Body of pancreas (tissue), 4 donors: Measurements from ENCODE around the gene FAM3D. TPM values are rescaled to one million over a fixed set of nuclear protein-coding genes. Genes with fewer than 3 reads are reported as not detected.
A peak's percentile ranks its signal among the peaks of the same experiment; 100 is the strongest.

Experiments used
- ATAC-seq: fragments of 150-250 bp; one replicate; pipeline ENCODE4 v1.9.1; 2016
- DNase-seq, 4 donors: peaks; one replicate each; pipeline ENCODE4 v3.0.0-alpha.2; 2019
- H3K27ac ChIP-seq, 4 donors: fragments of 200-600 bp; sonication (generic); 1 replicate in 3 of 4; 2 replicates in 1 of 4; pipeline versions ENCODE4 v1.5.1 to v1.6.1; 2016 to 2019; ENCODE audit warnings: mild to moderate bottlenecking in 1 of 4, mixed read lengths in 1 of 4, moderate library complexity in 1 of 4
- H3K27me3 ChIP-seq, 2 donors: fragments of 200-600 bp; sonication (generic); one replicate each; pipeline ENCODE4 v1.6.0; 2016; ENCODE audit warnings: mild to moderate bottlenecking in 1 of 2
- H3K36me3 ChIP-seq, 2 donors: fragments of 200-600 bp; sonication (generic); replicated peaks in 1 of 2; 2 replicates each; pipeline ENCODE4 v1.5.1; 2016; ENCODE audit warnings: low read depth in 2 of 2; ENCODE audit not compliant: insufficient read depth in 1 of 2
- H3K4me1 ChIP-seq: fragments of 200-600 bp; sonication (generic); one replicate; pipeline ENCODE4 v1.6.0; 2016
- H3K4me3 ChIP-seq, 2 donors: fragments of 200-600 bp; sonication (generic); 1 replicate in 1 of 2; 2 replicates in 1 of 2; pipeline ENCODE4 v1.5.1; 2016 to 2019
- H3K9me3 ChIP-seq, 3 donors: fragments of 200-600 bp; sonication (generic); 1 replicate in 2 of 3; 2 replicates in 1 of 3; pipeline ENCODE4 v1.5.1; 2016
- POLR2A ChIP-seq, 3 donors: fragments of 450-650 bp; IDR thresholded peaks; one replicate each; pipeline ENCODE4 v1.6.1; 2016; ENCODE audit warnings: antibody characterized with exemption in 3 of 3, mild to moderate bottlenecking in 2 of 3
- WGBS, 2 donors: methylation state at CpG; one replicate each; pipeline ENCODE4 v1.1.5; 2017; 5-methylcytosine and 5-hydroxymethylcytosine counted together
- intact Hi-C: fragments of 100-400 bp; cut with DNase I; formaldehyde crosslinking; loops from one replicate; pipeline ENCODE4 v1.15.1; 2023
- total RNA-seq, 2 donors: library from RNA; depleted of rRNA; stranded (reverse); fragments of >200 nt; gene quantifications; one replicate each; pipeline ENCODE4 v1.1.0, GENCODE V29; 2016
- TF ChIP-seq, protein P1 (sequence below), 7 experiments: fragments of 450-650 bp in 4 of 7; fragments of 200-600 bp in 3 of 7; sonication (generic) in 3 of 7; IDR thresholded peaks; one replicate each; pipeline ENCODE4 v1.5.1; 2016 to 2019; ENCODE audit warnings: antibody characterized with exemption in 7 of 7

Gene FAM3D
- total RNA-seq, 2 donors from 2014 or later, result 1.8 TPM; not detected in 1

- no peaks in the 10 kb centered on the region for H3K27me3 ChIP-seq
- 0 to 6% methylated on average over 3 of the region's 3 CpGs for WGBS, 2 donors
- peaks cover 42% of the 10 kb centered on the region for H3K4me1 ChIP-seq
- TF ChIP-seq, protein P1, sequence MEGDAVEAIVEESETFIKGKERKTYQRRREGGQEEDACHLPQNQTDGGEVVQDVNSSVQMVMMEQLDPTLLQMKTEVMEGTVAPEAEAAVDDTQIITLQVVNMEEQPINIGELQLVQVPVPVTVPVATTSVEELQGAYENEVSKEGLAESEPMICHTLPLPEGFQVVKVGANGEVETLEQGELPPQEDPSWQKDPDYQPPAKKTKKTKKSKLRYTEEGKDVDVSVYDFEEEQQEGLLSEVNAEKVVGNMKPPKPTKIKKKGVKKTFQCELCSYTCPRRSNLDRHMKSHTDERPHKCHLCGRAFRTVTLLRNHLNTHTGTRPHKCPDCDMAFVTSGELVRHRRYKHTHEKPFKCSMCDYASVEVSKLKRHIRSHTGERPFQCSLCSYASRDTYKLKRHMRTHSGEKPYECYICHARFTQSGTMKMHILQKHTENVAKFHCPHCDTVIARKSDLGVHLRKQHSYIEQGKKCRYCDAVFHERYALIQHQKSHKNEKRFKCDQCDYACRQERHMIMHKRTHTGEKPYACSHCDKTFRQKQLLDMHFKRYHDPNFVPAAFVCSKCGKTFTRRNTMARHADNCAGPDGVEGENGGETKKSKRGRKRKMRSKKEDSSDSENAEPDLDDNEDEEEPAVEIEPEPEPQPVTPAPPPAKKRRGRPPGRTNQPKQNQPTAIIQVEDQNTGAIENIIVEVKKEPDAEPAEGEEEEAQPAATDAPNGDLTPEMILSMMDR (IDR thresholded peaks at IDR 0.05), result no peak
- TF ChIP-seq POLR2A (IDR thresholded peaks at IDR 0.05), result no peak
- no peak overlapping the region for H3K4me3 ChIP-seq
- intact Hi-C loops, result no loop called here
- peak; percentile 50 for ATAC-seq
- H3K9me3 ChIP-seq, result no peaks in the 10 kb centered on the region
- H3K36me3 ChIP-seq, result no peaks in the 10 kb centered on the region
- DNase-seq, result peak; percentile 55 to 79 (median 77)
- H3K27ac ChIP-seq, result peak overlapping the region in 3 of 4 donors; percentile 59 to 73 (median 62)
Measured at GRCh38 chr3:58627570-58627885, 39.0 kb downstream of the FAM3D start.

DNA sequence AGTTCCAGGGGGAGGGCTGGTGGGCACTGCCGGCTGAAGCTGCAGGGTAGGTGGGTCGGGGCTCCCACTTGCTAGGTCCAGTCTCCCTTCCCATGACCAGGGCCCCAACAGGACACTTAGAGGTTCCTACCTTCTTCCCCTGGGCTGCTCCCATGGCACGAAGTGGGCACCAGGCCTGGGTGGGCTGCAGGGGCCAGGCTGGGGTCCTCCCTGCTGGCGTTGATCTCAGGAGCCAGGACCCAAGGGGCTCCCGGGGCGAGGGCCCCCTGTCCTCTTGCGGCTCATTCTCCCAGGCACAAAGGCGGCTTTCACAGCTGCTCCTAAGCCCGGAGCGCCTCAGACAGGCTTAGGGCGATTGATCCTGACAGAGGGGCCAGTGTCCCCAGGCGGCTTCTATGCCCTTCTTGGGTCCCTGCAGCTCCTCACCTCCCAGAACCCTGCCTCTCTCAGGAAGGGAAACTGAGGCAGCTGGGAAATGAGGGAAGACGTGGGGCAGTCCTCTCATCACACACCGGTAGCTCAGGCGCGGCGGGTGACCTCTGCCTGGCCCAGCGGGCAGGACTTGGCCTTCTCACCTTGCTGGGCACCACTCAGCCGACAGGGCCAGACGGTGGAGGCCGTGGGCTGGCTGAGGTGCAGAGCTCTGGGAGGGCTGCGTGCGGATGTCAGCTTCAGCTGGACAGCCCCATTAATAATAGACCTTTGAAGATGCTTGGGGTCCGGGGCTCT lies 39.6 kb downstream of the FAM3D start:
- DNase-seq, result no peak
- H3K27me3 ChIP-seq, result no peaks in the 10 kb centered on the region
- H3K4me3 ChIP-seq, result no peak overlapping the region
- intact Hi-C loops, result no loop called here
- TF ChIP-seq, protein P1 (IDR thresholded peaks at IDR 0.05), result no peak
- no peak for TF ChIP-seq POLR2A (IDR thresholded peaks at IDR 0.05)
- peaks cover 42% of the 10 kb centered on the region for H3K4me1 ChIP-seq
- peak overlapping the region in 3 of 4 donors; percentile 59 to 73 (median 62) for H3K27ac ChIP-seq
- no peaks in the 10 kb centered on the region for H3K9me3 ChIP-seq
- ATAC-seq, result peak; percentile 4
- WGBS, 2 donors, result 43 to 63% methylated on average over 5 to 24 of the region's 24 CpGs
- H3K36me3 ChIP-seq, result no peaks in the 10 kb centered on the region

DNA sequence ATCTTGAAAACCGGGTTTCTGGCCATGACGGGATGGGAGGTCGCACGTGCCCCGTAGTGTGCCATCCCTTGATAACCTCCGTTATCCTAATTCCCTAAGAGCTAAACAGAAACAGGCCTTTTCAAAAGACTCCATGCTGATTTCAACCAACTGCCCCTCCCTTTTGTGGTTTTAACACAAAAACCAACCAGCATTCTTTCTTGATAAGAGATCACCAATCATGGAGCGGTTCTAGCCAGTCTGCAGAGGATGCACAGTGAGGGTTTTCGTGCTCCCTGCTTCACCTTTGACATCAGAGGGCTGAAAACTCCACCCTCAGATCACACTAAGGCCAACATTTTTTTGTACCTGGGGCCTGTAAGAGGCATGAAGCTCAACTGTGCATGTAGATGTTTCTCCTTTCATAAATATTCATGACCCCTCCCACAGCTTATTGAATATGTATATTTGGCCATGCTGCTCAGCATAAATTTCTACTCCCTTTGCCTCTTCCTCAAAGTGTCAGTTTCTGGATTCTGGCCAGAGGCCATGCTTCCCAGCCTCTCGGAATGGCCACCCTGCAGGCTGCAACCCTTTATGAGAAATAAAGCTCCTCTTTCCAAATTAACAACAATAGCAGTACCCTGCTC lies 41.3 kb downstream of the FAM3D start:
- intact Hi-C loops, result no loop called here
- Histone ChIP-seq H3K36me3 (no peaks in the 10 kb centered on the region), H3K9me3 (no peaks in the 10 kb centered on the region), H3K27me3 (no peaks in the 10 kb centered on the region), H3K27ac (no peak overlapping the region), H3K4me3 (no peak overlapping the region), H3K4me1 (peaks cover 42% of the 10 kb centered on the region)
- TF ChIP-seq, protein P1 (IDR thresholded peaks at IDR 0.05), result no peak
- no peak for TF ChIP-seq POLR2A (IDR thresholded peaks at IDR 0.05)
- ATAC-seq, result no peak
- 90 to 92% methylated on average over 9 of the region's 9 CpGs for WGBS, 2 donors
- DNase-seq, result no peak

DNA sequence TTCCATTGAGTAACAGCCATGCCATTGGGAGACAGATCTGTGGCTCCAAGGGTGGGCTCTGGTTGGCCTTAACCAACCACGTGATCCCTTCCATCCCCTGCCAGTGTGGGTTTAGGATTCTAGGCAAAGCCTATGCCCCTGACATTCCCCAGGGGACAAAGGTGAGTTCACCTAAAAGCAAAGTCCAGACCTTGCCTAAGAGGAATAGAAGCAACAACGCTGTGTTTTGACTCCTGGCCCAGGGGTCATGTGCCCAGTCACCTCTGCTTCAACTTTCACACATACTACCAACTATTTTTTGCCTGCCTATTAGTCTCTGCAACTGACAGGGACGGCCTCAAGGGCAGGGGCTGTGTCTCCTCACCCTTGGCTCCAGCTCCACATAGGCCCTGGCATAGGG lies 42.0 kb downstream of the FAM3D start:
- Histone ChIP-seq H3K4me1 (peaks cover 34% of the 10 kb centered on the region), H3K4me3 (no peak overlapping the region), H3K27me3 (no peaks in the 10 kb centered on the region), H3K9me3 (no peaks in the 10 kb centered on the region), H3K27ac (no peak overlapping the region), H3K36me3 (no peaks in the 10 kb centered on the region)
- intact Hi-C loops, result no loop called here
- TF ChIP-seq, protein P1 (IDR thresholded peaks at IDR 0.05), result no peak
- TF ChIP-seq POLR2A (IDR thresholded peaks at IDR 0.05), result no peak
- 51 to 65% methylated on average over 3 of the region's 3 CpGs for WGBS, 2 donors
- ATAC-seq (no peak), DNase-seq (no peak)
